GM19395 (cell line): Measurements from ENCODE around the gene CUL9.

Source experiments
- ATAC-seq: cut with Tn5 transposase; IDR thresholded peaks from one replicate; pipeline ENCODE4 v1.9.1; 2021; ENCODE audit warnings: mild to moderate bottlenecking, moderate library complexity; ENCODE audit not compliant: unreplicated experiment

Gene CUL9

DNA sequence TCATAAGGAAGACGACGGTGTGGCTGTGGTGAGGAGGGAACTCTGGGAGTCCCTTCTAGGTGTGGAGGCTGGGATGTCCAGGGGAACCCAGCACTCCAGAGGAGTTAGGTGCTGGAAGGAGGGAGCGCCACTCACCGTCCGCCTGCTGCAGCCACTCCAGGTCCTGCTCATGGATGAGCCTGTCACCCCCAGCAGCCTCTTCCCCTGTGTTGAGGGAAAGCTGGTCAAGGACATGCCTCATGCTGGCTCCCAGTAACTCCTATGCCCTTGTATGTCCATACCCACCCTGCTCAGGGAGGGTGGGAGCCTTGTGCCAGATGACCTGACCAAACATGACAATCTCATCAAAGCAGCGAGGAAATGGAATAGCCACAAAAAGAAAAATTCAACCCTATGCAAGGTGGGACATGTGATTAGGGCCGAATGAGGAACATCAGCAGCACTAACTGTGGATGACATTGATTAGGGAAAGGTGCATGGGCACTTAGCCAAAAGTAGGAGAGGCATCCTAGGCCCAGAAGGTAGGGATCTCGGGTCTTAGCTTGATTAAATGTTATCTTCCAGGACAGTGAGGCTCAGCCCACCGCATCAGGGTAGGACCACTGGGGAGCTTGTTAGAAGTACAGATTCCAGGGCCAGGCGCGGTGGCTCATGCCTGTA, 44.3 kb downstream of the CUL9 start:
- ATAC-seq: no peak

GRCh38 chr6:43228951-43229802, 47.2 kb downstream of the CUL9 start, which contains the start of gene DNPH1:
Gene DNPH1 (minus strand): TSS chr6:43229481. CDS start chr6:43229456, 25 bp downstream.
- peak; percentile 76 for ATAC-seq

DNA sequence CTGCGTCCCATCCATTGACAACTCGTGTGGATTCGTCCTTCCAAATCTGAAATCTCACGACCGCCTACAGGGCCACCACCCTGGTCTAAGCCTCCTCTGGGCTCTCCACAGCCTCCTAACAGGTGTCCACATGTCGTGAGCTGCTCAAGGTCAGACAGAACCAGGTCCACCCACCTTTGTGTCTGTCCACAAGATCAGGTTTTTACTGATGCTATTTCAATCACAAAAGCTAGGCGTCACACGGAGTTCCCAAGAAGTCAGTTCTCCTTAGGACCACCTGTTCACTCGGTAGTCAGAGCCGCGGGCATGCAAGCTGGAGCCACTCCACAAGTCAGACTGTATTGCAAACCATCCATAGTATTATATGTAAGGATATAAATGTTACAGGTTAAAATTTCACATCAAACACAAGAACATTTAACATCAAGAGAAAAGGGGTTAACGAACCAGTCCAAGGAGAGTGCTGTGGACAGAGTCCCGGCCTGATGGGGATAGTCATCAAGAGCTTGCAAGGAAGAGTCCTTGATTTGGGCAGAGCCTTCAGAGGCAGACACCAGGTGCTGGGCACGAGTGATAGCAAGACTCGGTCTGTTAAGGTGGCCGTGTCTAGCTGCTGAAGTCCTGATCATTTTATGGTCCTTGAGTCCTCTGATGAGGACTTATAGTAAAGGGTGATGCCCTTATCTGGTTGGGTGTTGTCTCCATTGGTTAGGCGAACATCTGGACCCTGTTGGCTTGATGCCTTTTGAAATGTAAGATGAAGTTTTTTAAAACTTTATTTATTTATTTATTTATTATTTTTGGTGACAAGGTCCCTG, 48.0 kb downstream of the CUL9 start:
- no peak for ATAC-seq

DNA sequence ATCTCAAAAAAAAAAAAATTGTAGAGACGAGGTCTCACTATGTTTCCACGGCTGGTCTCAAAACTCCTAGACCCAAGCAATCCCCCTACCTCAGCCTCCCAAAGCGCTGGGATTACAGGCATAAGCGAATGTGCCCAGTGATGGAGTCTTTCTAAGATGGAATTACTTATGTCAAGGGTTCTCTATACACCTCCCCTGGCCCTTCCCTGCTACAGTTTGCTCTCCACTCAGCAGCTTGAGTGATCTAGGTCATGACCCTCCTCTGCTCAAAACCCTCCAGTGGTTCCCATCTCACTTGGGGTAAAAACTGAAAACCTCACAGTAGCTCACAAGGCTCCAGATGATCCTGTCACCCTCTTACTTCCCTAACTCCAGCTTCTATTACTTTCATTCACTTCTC, 49.1 kb downstream of the CUL9 start:
- no peak for ATAC-seq

- no peak for ATAC-seq
Measured at GRCh38 chr6:43231735-43232450, 49.9 kb downstream of the CUL9 start.

DNA sequence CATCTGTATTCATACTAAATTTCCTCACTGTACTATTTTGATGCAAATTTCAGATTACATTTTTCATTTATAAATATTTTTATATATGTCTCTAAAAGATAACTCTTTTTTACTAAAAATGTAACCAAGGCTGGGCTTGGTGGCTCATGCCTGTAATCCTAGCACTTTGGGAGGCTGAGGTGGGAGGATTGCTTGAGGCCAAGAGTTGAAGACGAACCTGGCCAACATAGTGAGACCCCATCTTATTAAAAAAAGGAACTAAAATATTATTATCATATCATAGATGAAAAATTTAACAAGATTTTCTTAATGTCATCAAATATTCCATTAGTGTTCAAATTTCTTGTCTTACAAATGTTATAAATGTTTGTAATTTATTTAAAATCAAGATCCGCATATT, 53.8 kb downstream of the CUL9 start:
- no peak for ATAC-seq

GRCh38 chr6:43239054-43239453, 57.1 kb downstream of the CUL9 start:
- ATAC-seq: no peak

- no peak for ATAC-seq
Measured at GRCh38 chr6:43240950-43241349, 59.0 kb downstream of the CUL9 start.

- ATAC-seq: no peak
Measured at GRCh38 chr6:43241446-43241845, 59.5 kb downstream of the CUL9 start.

- no peak for ATAC-seq
Measured at GRCh38 chr6:43242908-43243663, 61.1 kb downstream of the CUL9 start, which contains the start of gene TTBK1. Gene TTBK1 (plus strand): TSS chr6:43243481. CDS start chr6:43246661, 3,180 bp downstream.

GRCh38 chr6:43243664-43244321, 61.8 kb downstream of the CUL9 start:
- ATAC-seq: no peak

GRCh38 chr6:43246301-43247113, 64.5 kb downstream of the CUL9 start:
- ATAC-seq: peak; percentile 35

DNA sequence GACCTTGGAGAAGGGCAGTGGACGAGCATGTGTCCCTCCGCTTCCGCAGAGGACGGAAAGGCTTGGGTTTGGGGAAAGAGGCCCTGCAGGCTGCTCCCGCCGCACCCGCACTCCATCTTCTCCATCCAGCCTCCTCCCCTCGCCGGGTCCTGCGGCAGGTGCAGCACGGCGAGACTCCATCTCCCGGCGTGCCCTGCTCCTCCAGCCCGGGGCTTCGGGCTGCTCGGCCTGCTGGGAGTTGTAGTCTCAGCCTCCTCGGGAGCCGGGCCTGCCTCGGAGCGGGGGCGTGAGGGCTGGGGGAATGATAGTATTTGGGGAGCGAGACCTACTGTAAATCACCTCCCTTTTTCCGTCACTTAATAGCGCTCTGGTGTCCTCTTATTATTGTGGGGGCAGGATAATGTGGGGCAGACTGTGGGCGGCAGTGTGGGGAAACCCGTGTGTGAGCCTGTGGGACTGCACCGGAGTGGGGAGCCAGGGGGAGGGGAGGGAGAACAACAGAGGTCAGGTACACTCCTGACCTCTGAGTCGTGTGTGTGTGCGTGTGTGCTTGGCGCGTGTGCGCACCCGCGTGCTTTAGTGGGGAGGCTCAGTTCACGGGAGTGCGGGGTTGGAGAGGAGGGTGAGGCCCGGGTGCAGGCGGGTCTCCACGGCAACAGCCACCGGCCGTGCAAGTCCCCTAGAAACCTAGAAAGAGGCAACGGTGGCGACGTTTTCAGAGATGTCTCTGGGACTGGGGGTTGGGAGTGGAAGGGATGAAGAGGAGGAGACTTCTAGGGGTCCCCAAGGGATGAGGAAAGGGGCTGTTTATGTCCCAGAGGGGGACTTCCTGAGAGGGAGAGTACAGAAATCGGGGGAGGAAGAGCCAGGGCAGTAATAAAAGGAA, 65.4 kb downstream of the CUL9 start:
- ATAC-seq: peak; percentile 84

- no peak for ATAC-seq
Measured at GRCh38 chr6:43248101-43248500, 66.1 kb downstream of the CUL9 start.

- ATAC-seq: no peak
Measured at GRCh38 chr6:43248791-43249190, 66.8 kb downstream of the CUL9 start.

DNA sequence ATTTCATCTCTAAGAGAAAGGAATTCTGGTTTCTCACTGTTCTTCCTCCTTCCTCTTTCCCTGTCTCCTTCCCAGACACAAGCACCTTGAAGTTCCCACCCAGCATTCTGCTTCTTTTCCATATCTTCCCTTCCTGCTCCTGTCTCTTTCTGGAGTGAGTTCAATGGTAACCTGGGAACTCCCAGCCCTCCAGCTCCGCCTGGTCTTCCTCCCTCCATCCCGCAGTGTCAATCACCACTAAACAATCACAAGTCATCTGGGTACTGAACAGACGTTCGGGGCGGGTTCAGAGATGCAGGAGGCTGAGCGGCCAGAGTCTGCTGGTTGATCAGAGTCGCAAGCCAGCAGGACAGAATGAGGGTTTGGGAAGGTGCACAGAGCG, 69.0 kb downstream of the CUL9 start:
- ATAC-seq: no peak

GRCh38 chr6:43253401-43253800, 71.4 kb downstream of the CUL9 start:
- ATAC-seq: no peak
